Measurements from ENCODE around the gene DKK3. TPM values are rescaled to one million over a fixed set of nuclear protein-coding genes. Genes with fewer than 3 reads are reported as not detected.
"Not testable (repeated sequence)": the region's sequence is repeated elsewhere in the genome, so short reads cannot be mapped to it uniquely, and the experiment has no call there.

DKK3 gene
- 44.6 and 46.5 TPM in 2 replicates for total RNA-seq (2014; rRNA removed; shearing (Covaris generic))

GRCh38 chr11:12007769-12008737 lies at the start of gene DKK3:
DKK3 (minus strand) TSS chr11:12008626; CDS start chr11:12008582, 44 bp downstream.
- no peak for DNase-seq (ENCODE audit: low read depth)

- no peak for DNase-seq (ENCODE audit: low read depth)
Measured at GRCh38 chr11:12057299-12057980, 49.0 kb upstream of the DKK3 start.

GRCh38 chr11:12056119-12056518 lies 47.7 kb upstream of the DKK3 start:
- DNase-seq (ENCODE audit: low read depth) = no peak

DNA sequence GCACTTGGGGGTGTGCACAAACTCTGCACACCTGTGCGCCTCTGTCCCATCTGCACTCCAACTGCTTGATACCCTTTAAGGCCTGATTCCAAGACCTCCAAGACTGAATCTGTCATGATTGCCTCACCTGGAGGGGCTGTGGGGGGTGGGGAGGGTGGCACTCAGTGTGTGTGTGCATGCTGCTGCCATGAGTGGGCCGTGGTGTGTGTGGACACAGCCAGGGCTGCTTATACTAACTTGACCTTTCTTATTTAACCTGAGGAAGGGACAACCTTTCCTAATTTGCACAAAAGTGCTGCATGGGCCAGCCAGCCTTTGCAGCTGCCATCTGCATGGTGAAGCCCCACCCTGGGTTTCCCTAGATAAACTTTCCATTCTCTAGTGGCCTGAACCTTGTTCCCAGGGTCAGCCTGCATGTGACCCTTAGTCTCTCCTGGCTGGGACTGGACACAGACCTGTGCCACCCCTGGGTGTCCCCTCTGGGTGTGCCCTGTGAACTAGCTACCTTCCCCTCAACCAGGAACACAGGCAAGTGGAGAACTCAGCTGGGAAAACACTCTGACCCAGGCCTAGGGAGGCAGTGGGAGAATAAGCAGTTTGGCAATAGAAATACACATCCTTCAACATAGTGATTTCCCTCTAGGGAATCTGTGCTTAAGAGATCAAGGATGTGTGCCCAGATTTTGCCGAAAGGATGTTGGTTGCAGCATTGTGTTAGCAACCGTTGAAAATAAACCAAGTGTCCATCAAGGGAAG lies 45.4 kb upstream of the DKK3 start:
- no peak for DNase-seq (ENCODE audit: low read depth)

DNA sequence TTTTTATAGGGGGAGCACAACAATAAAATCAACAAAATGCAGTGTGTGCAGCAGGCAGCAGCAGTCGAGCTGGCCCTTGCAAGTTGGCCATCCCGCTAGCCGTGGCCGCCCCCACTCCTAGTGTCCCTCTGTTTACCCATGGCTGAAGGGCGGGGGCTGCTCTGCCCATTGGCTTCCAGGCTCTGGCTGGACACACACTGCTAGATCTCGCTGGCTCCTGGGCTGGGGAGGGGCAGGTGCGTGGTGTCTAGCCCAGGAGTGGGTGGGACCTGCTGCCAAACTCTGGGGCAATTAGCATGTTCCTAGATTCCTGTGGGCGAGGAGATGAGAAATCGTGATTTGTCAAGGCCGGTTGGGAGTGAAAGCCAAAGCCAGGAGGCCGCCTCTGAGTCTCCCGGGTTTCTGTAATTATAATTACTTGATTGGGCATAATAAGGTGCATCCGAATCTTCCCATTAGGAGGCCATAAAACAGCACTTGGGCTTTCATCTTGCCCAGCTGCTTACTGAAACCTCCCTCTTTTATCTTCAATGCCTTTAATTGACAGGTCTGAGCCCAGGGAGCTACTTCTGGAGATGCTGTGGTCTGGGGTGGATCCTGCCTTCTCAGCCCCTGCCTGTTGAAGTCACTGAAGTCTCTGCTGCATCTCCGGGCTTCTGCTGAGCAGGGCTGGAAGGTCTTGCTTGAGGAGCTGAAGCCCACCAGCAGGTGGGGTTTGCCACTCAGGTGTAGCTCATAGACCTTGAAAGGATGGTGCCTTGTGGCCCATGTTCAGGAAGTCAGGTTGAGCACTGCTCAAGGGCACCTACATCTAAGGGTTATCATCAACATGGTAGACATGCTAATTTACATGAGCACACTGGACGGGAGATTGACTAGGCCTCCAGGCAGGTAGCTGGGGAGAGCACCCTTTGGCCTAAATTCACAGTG lies 44.5 kb upstream of the DKK3 start:
- no peak for DNase-seq (ENCODE audit: low read depth)

DNA sequence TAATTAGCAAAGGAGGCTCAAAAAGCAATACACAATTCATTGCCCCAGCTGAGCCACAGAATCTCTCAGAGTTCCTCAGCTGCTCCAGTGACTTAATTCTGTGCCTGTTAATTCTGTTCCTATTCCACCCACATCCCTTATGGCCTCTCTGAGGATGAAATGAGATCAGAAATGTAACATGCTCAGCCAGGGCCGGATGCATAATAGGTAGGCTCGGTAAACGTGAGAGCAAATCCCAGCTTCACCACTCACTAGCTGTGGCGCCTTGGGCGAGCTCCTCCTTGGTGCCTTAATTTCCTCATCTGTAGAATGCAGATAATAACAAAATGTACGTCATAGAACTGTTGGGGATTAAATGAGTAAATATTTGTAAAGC lies 42.8 kb upstream of the DKK3 start:
- DNase-seq (ENCODE audit: low read depth) = no peak

- no peak for DNase-seq (ENCODE audit: low read depth)
Measured at GRCh38 chr11:12050470-12051286, 42.3 kb upstream of the DKK3 start.

- peak; percentile 47 for DNase-seq (ENCODE audit: low read depth)
Measured at GRCh38 chr11:12048936-12049790, 40.7 kb upstream of the DKK3 start.

- DNase-seq (ENCODE audit: low read depth) = no peak
Measured at GRCh38 chr11:12046636-12047236, 38.3 kb upstream of the DKK3 start.

DNA sequence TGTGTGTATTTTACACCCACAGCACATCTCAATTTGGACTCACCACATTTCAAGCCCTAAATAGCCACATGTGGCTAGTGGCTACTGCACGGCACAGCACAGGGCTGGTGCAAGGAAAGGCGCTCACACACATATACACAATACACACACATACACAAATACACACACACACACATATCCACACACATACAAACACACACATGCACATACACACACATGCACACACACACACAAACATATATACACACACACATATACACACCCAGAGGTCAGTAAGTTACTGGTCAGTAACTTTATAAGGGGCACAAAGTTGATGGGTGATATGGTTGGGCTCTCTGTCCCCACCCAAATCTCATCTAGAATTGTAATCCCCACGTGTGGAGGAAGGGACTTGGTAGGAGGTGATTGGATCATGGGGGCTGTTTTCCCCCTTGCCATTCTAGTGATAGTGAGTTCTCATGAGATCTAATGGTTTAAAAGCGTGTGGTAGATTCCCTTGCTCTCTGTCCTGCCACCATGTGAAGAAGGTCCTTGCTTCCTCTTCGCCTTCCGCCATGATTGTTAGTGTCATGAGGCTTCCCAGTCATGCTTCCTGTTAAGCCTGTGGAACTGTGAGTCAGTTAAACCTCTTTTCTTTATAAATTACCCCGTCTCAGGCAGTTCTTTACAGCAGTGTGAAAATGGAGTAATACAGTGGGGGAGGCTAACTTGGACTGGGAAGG lies 37.6 kb upstream of the DKK3 start:
- DNase-seq (ENCODE audit: low read depth) = no peak

GRCh38 chr11:12044799-12045198 lies 36.4 kb upstream of the DKK3 start:
- no peak for DNase-seq (ENCODE audit: low read depth)

DNA sequence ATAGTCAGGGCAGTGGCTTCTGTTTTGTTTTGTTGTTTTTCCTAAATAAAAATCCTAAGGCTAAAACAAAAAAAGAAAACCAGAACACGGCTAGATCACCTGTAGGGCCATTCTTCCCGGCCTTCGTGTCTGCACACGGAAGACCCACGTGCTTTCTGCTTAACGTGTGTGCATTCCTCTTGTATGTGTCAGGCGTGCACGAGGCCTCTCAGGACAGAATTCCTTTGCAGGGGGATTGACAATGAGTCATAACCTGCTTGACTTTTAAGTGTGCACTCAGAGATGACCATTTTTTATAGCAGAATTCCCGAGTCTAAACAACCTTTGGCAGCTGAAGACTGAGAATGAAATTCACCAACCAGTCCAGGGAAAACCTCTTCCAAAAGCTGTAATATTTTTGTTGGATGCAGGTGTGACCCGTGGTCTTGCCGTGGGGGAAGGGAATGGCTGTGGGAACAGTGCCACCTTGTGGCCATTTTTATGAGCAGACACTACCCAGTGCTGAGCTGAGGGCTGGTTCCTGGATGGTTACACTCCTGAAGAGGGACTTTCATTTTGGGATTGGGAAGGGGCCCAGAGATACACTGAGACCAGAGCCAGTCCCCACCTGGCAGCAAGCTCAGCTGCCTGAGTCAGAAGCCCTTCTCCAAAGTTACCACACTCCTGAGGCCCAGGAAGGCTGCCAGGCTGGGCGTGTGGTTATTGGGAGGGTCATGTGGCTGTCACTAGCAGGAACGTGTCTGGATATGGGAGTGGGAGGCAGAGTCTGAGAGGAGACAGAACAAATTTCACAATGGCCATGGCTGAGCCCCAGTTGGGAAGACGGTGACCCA lies 35.7 kb upstream of the DKK3 start:
- peak; percentile 94 for DNase-seq (ENCODE audit: low read depth)

DNA sequence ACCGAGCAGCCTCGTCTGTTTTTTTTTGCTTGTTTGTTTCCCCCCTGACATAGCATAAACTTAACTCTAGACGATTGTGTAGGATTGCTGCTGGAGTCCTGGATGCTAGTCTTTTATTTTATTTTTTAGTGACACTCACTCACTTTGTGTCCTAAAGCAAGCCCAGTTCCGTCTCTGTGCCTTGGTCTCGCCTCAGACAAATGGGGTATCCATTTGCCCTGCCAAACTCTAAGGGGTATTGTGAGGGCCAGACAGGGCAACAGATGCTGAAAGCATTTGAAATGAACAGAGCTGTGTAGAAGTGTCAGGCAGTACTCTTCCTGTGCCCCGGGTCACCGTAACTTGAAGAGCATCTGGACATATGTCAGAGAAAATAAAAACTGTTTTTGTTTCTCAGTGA lies 34.8 kb upstream of the DKK3 start:
- DNase-seq (ENCODE audit: low read depth) = no peak

DNA sequence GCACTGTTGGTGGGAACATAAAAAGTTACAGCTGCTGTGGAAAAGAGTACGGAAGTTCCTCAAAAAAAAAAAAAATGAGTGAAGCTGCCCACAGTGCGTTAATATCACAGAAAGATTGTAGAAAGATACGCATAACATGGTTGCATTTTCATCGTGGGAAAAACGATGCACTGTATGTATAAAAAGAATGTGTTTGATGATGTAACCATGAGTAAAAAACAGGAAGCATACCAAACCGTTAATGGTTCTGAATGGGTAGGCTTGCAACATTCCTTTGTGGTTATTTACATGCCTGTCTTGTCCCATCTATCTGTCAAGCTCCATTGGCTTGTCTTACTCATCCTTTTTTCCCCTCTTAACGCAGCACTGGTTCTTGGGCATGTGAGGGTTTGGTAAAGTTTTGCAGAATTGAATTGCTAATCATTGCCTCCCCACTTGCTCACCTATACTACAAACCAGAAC lies 33.8 kb upstream of the DKK3 start:
- DNase-seq (ENCODE audit: low read depth) = peak; percentile 65

DNA sequence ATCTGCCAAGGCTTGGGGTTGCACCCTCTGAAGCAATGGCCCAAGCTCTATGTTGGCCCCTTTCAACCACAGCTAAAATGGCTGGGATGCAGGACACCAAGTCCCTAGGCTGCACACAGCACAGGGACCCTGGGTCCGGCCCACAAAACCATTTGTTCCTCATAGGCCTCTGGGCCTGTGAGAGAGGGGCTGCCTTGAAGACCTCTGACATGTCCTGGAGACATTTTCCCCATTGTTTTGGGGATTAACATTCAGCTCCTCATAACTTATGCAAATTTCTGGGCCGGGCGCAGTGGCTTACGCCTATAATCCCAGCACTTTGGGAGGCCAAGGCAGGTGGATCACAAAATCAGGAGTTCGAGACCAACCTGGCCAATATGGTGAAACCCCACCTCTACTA lies 32.3 kb upstream of the DKK3 start:
- not testable (repeated sequence) for DNase-seq (ENCODE audit: low read depth)

DNA sequence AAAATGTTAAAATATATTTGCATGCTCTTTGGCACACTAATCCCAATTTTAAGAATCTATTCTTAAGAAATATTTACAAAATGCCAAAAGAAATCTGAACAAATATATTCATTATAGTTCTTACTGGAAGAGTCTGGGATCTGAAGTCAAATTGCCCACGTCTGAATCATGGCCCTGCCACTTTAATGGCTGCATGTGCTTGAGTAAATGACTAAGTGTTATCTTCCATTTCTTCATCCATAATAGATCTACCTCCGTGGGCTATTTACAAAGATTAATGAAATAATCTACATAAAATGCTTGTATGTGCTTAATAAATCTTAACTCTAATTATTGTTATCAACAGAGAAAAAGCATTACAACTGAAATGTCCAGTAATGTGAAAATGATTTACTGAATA lies 24.5 kb upstream of the DKK3 start:
- DNase-seq (ENCODE audit: low read depth) = no peak
